NCI-H1694 treated with DMSO at 0.1 percent for 48 hours (cell line): ENCODE measurements around the gene SIRT7.
"Not testable (repeated sequence)": the region's sequence is repeated elsewhere in the genome, so short reads cannot be mapped to it uniquely, and the experiment has no call there.

Source experiments
- DNase-seq: peaks from one replicate; lab custom pipeline; 2025; lab: John Stamatoyannopoulos, UW

Gene SIRT7

GRCh38 chr17:81954131-81955057 lies 36.4 kb upstream of the SIRT7 start:
- DNase-seq = no peak

- not testable (repeated sequence) for DNase-seq
These were observed 35.5 kb upstream of the SIRT7 start for GRCh38 chr17:81953443-81953842.

- DNase-seq = no peak
These were observed 34.8 kb upstream of the SIRT7 start for GRCh38 chr17:81952792-81953228.

- no peak for DNase-seq
These were observed 34.1 kb upstream of the SIRT7 start for GRCh38 chr17:81951785-81952684.

- no peak for DNase-seq
These were observed 32.5 kb upstream of the SIRT7 start for GRCh38 chr17:81950501-81950900.

GRCh38 chr17:81948635-81949378 lies 30.8 kb upstream of the SIRT7 start:
- no peak for DNase-seq

- DNase-seq = no peak
These were observed 29.2 kb upstream of the SIRT7 start, which contains the start of gene MYADML2 for GRCh38 chr17:81947189-81947588. MYADML2 (minus strand) TSS chr17:81947233; CDS start chr17:81941741, 5,492 bp downstream.

GRCh38 chr17:81944858-81945257 lies 26.9 kb upstream of the SIRT7 start:
- DNase-seq = no peak

GRCh38 chr17:81942167-81942553 lies 24.2 kb upstream of the SIRT7 start:
- DNase-seq = no peak

- DNase-seq = no peak
These were observed 23.6 kb upstream of the SIRT7 start for GRCh38 chr17:81941484-81942166.

- DNase-seq = no peak
These were observed 22.8 kb upstream of the SIRT7 start for GRCh38 chr17:81940538-81941483.

GRCh38 chr17:81939881-81940385 lies 22.0 kb upstream of the SIRT7 start:
- DNase-seq = no peak

- no peak for DNase-seq
These were observed 21.2 kb upstream of the SIRT7 start for GRCh38 chr17:81939218-81939617.

- DNase-seq = no peak
These were observed 17.7 kb upstream of the SIRT7 start for GRCh38 chr17:81935709-81936084.

- no peak for DNase-seq
These were observed 17.1 kb upstream of the SIRT7 start for GRCh38 chr17:81934850-81935708.

- DNase-seq = no peak
These were observed 16.3 kb upstream of the SIRT7 start for GRCh38 chr17:81934098-81934757.

- no peak for DNase-seq
These were observed 15.3 kb upstream of the SIRT7 start for GRCh38 chr17:81933178-81933699.

GRCh38 chr17:81932333-81932983 lies 14.5 kb upstream of the SIRT7 start:
- DNase-seq = no peak
